ENCODE data around the gene UBR3.

The UBR3 gene

DNA sequence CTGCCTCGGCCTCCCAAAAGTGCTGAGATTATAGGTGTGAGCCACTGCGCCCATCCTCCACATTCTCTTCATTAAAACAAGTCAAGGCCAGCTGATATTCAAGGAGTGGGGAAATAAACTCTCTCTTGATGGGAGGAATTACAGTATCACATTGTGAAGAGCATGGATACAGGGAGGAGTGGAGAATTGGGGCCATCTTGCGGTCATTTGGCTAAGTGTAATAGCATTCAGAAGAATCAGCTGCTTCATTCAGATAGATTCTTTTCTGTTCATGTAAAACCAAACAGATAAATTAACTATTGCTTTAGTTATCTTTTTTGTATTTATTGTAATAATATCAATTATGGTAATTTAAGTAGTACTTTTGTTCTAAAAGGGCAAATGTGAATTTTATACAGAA is 156.3 kb downstream of the UBR3 start:
- no peak overlapping the region for H3K4me3 ChIP-seq (ENCODE audit: low read length)
- DNase-seq (ENCODE audit: low read depth), result peak; percentile 27
- TF ChIP-seq, protein P1, sequence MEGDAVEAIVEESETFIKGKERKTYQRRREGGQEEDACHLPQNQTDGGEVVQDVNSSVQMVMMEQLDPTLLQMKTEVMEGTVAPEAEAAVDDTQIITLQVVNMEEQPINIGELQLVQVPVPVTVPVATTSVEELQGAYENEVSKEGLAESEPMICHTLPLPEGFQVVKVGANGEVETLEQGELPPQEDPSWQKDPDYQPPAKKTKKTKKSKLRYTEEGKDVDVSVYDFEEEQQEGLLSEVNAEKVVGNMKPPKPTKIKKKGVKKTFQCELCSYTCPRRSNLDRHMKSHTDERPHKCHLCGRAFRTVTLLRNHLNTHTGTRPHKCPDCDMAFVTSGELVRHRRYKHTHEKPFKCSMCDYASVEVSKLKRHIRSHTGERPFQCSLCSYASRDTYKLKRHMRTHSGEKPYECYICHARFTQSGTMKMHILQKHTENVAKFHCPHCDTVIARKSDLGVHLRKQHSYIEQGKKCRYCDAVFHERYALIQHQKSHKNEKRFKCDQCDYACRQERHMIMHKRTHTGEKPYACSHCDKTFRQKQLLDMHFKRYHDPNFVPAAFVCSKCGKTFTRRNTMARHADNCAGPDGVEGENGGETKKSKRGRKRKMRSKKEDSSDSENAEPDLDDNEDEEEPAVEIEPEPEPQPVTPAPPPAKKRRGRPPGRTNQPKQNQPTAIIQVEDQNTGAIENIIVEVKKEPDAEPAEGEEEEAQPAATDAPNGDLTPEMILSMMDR (conservative IDR thresholded peaks at IDR 0.05; ENCODE audit: low read length), result peak; percentile 47

DNA sequence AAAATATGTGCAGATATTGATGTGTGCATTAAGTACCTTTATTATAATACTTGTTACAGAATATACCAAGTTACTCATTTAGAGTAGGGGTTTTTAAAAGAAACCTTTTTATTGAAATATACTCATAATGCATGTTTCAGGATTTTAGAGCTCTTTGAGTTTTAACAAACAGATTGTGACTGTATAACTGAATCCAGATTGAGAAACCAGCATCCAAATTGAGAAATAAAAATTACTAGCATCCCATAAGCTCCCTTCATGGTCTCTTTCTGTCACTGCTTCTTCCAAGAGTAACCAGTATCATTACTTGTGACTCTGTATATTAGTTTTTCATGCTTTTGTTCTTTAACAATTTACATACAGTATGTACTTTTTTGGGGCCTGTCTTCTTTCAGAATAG is 156.9 kb downstream of the UBR3 start:
- H3K4me3 ChIP-seq (ENCODE audit: low read length), result no peak overlapping the region
- TF ChIP-seq, protein P1 (conservative IDR thresholded peaks at IDR 0.05; ENCODE audit: low read length), result no peak
- no peak for DNase-seq (ENCODE audit: low read depth)

DNA sequence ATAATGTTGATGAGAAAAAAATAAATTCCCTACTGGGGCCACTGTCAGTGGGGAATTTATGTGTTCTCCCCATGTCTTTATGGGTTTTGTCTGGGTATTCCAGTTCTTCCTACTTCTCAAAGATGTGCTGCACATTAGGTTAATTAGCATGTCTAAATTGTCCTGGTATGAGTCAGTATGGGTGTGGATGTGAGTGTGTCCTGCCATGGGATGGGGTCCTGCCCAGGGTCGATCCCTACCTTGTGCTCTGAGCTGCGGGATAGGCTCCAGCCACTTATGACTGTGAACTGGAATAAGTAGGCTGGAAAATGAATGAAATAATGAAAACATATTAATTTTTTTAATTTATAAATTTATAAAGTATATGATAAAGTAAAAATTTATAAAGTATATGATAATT is 167.5 kb downstream of the UBR3 start:
- H3K4me3 ChIP-seq (ENCODE audit: low read length), result no peak overlapping the region
- TF ChIP-seq, protein P1 (conservative IDR thresholded peaks at IDR 0.05; ENCODE audit: low read length), result no peak
- no peak for DNase-seq (ENCODE audit: low read depth)

DNA sequence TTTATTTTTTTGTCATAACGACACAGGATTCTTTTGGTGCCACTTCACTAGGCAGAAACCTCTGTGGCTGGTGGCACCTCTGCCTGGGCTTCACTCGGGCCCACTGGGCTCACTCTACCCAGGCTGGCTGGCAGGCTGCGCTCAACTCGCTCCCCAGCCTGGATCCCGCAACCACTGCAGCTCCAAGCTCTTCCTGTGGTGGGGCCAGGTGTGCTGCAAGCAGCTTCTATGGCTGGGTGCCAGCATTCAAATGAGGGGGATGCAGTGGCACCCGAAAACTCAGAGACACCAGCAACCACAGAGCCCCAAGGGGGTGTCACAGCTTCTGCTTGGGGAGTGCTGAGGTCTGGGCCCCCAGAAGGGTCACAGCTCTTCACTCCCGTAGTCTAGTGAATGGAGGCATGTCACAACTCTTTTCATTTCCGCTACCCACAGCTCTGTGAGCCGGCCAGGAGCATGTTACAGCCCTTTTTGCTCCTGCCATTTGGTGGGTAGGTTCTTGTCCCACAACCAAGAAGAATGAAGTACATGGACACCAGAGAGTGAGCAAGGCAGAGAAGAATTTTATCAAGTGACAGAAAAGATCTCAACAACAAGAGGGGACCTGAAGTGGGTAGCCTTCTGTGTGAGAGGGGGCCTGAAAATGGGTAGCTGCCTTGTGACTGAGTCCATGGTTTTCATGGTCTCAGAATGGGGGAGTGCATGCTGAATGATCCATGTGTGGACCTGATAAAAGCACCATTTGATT is 170.1 kb downstream of the UBR3 start:
- TF ChIP-seq, protein P1 (conservative IDR thresholded peaks at IDR 0.05; ENCODE audit: low read length), result no peak
- H3K4me3 ChIP-seq (ENCODE audit: low read length), result no peak overlapping the region
- no peak for DNase-seq (ENCODE audit: low read depth)

DNA sequence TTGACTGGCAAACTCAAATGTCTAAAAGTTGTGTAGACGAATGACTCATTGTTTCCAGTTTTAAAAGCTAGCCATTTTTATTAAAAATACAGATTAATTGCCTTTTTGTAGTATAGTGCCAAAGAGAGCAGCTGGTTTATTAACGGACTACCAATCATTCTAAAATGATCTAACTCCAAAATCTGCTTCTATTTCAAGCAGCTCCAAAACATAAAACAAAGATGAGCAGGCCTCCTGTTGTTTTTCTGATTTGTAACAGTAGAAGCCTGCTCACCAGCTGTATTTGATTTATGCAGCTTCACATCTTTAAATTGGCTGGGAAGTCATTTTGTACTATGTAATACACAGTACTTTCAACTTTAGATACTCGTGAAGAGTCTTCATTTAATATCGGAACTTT is 171.8 kb downstream of the UBR3 start:
- DNase-seq (ENCODE audit: low read depth), result peak; percentile 44
- TF ChIP-seq, protein P1 (conservative IDR thresholded peaks at IDR 0.05; ENCODE audit: low read length), result no peak
- H3K4me3 ChIP-seq (ENCODE audit: low read length), result no peak overlapping the region

DNA sequence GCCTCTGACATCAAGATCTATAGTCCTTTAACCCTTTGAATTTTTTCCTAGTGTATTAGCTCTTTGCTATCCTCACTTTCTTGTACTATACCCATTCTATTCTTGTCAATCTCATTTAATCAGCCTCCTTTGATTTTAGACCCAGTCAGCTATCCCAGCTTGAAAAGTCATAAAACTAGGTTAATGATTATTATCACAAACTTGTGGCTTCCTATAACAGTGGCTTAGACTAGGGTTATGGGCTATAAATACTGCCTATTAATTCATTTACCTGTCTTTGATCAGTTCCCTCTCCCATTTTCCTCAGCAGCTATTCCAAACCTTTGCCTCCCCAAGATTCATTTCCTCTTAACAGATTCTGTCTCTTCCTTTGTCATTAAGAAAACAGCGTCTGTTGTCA is 174.8 kb downstream of the UBR3 start:
- TF ChIP-seq, protein P1 (conservative IDR thresholded peaks at IDR 0.05; ENCODE audit: low read length), result no peak
- no peak overlapping the region for H3K4me3 ChIP-seq (ENCODE audit: low read length)
- no peak for DNase-seq (ENCODE audit: low read depth)

DNA sequence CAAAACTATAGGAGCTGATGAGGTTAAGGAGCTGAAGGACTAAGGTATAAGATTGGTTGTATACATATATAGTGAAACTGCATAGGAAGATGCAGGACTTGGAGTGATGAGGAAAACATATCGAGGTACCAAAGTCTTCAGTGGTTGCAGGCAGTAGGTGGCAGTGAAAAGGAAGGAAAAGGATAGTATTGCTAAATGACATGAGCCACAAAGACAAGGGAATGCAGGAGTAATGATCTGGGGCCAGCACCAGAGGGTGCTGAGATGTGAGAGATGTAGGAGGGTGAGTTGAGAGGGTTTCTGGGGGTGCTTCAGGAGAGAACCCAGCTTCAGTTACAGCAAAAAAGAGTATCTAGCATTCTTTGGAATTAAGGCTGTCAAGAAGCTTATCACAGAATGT is 178.4 kb downstream of the UBR3 start:
- no peak overlapping the region for H3K4me3 ChIP-seq (ENCODE audit: low read length)
- no peak for DNase-seq (ENCODE audit: low read depth)
- TF ChIP-seq, protein P1 (conservative IDR thresholded peaks at IDR 0.05; ENCODE audit: low read length), result no peak; the same call in 1 of the 2 replicates
